Epithelial cell of esophagus (primary cell): ENCODE results near the gene DGCR6L.
"Not testable (repeated sequence)": the region's sequence is repeated elsewhere in the genome, so short reads cannot be mapped to it uniquely, and the experiment has no call there.

ENCODE experiments used
- DNase-seq: peaks from one replicate; pipeline ENCODE4 v3.0.0; 2010; ENCODE audit warnings: low read depth
- H3K4me3 ChIP-seq: 2 replicates; pipeline ENCODE4 v1.5.1; 2011; ENCODE audit warnings: mild to moderate bottlenecking, low read length, control low read depth
- CTCF ChIP-seq: IDR thresholded peaks from 2 replicates; pipeline ENCODE4 v1.5.1; 2011; ENCODE audit warnings: low read depth, mild to moderate bottlenecking, low read length, control low read depth, inconsistent platforms; ENCODE audit not compliant: insufficient read depth; ENCODE audit errors: missing control alignments

Gene DGCR6L

GRCh38 chr22:20354238-20354975 lies 34.5 kb upstream of the DGCR6L start:
- no peak for TF ChIP-seq CTCF
- DNase-seq: no peak

DNA sequence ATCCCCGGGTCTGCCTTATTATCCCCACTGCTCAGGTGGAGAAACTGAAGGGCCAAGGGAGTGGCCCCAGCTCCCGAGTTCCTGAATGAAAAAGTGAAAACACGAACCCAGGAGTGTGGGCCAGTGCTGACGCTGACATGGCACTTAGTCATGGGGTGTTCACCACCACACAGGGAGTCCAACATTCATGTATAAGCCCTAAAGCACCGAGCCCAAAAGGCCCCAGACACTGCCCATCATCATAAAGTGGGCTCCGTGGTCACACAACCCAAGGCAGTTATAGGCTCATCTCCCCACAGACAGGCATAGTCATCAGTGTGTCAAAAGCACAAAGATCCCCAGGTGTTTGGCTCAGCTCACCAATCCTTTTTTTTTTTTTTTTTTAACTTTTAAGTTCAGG lies 32.7 kb upstream of the DGCR6L start:
- not testable (repeated sequence) for H3K4me3 ChIP-seq
- DNase-seq: peak; percentile 42

More at GRCh38 chr22:20354238-20354975, 34.5 kb upstream of the DGCR6L start:
- H3K4me3 ChIP-seq: no peak overlapping the region

DNA sequence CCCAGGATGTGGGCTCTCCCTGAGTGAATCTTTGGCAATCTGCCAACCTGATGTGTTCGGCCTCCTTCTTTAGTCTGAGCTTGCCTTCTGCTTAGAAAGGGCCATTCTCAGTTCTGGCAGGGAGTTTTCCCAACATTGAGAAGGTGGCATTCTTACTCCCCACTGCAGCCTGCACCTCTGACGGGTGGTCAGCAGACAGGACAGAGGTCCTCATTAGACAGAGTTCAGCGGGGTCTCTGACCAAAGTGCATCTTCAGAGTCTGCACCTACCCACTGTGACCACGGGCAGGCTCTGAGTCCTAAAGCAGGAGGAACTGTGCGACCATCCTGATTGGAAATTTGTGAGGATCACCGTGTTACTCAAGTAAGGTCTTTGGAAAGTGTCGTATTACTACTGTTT lies 26.7 kb upstream of the DGCR6L start:
- H3K4me3 ChIP-seq, DNase-seq: not testable (repeated sequence)

DNA sequence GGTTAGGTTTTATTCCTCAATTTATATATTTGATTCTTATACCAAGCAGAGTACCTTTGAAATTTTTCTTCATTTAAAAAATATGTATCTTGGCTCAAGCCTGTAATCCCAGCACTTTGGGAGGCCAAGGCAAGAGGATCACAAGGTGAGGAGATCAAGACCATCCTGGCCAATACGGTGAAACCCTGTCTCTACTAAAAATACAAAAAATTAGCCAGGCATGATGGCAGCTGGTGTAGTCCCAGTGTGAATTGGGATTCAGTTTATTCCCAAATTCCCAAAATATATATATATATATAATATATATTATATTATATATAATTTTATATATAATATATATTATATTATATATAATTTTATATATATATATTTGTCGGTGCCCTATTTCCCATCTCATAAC lies 18.4 kb upstream of the DGCR6L start:
- DNase-seq, H3K4me3 ChIP-seq: not testable (repeated sequence)

GRCh38 chr22:20337807-20338206 lies 17.9 kb upstream of the DGCR6L start:
- not testable (repeated sequence) for DNase-seq, H3K4me3 ChIP-seq

- not testable (repeated sequence) for H3K4me3 ChIP-seq, DNase-seq
Observed at GRCh38 chr22:20336561-20336960, 16.7 kb upstream of the DGCR6L start.

DNA sequence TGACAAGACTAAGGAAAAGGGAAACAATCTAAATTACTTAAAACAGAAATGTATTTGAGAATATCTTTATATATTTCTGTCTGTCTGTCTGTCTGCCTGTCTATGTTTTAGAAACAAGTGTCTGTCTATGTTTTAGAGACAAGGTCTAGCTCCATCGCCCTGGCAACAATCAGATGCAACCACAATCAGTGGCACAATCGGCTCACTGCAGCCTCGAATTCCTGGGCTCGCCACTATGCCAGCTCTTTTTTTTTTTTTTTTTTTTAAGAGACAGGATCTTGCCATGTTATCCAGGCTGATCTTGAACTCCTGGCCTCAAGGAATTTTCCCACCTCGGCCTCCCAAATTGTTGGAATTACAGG lies 8.7 kb upstream of the DGCR6L start:
- not testable (repeated sequence) for DNase-seq, H3K4me3 ChIP-seq

DNA sequence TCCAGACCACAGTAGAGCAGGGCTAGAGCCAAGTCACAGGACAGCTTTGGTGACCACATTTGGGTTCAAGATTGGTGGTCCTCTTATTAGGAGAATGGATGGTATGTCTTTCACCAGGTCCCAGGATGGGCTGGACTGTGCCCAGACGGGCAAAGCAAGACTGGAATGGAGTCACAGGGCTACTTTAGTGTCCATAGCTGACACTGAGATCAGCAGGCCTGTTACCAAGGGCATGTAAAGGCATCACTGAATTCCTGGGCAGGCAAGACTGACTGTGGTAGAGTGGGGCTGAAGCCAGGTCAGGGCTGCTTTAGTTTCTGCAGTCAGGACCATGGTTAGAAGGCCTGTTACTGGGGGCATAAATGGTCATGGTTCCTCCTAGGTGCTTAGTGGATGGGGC lies 6.1 kb upstream of the DGCR6L start:
- DNase-seq, H3K4me3 ChIP-seq: not testable (repeated sequence)

GRCh38 chr22:20324139-20324516 lies 4.3 kb upstream of the DGCR6L start:
- H3K4me3 ChIP-seq: no peak overlapping the region
- no peak for TF ChIP-seq CTCF
- no peak for DNase-seq

GRCh38 chr22:20321552-20322211 lies 1.8 kb upstream of the DGCR6L start:
- DNase-seq, H3K4me3 ChIP-seq: not testable (repeated sequence)

GRCh38 chr22:20320659-20321551 lies 1.0 kb upstream of the DGCR6L start:
- DNase-seq: not testable (repeated sequence)
- H3K4me3 ChIP-seq: peak overlapping the region; percentile 81
